RKO (cell line): ENCODE results near the gene RAD21L1.
"Not testable (repeated sequence)": the region's sequence is repeated elsewhere in the genome, so short reads cannot be mapped to it uniquely, and the experiment has no call there.

Experiments used
- DNase-seq: peaks from one replicate; pipeline ENCODE4 v3.0.0-alpha.2; 2016; ENCODE audit warnings: low spot score

RAD21L1 gene

DNA sequence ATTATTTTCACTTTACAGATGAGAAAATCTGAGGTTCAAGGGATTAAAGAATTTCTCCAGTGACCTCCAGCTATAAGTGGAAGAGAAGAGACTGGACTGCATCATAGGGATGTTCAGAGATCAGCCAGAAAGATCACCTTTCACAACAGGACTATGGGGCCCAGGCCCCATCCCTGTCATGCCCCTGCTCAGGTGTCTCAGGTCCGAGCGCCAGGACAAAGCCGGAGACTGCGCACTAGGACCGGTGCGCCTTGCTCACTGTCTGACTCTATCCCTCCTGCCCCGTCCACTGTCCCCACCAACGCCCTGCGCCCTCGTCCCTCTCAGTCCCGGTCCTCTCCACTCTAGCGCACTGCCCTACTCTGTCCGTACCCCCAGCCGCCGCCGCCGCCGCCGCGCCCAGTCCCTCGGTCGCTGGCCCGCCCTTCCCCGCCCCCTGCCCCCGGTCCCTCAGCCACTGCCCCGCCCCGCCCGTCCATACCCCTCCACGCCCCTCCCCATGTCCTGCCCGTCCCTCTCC, 521 bp upstream of the RAD21L1 start:
- DNase-seq: no peak

DNA sequence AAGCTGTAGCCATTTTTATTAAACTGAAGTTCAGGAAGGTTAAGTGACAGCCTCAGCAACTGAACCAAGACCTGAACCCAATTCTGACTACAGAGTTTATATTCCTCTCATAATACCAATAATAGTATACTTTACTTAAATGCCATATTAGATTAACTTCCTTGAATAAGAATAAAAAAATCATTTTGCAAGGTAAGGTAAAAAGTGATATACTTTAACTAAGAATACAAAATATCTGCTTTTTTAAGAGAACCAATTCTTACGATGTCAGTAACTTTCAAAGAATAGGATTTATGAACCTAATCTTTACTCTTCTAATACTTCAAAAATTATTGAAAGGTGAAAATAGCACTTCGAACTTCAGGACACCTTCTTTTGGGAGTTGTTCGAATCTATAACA, 3.7 kb downstream of the RAD21L1 start:
- no peak for DNase-seq

DNA sequence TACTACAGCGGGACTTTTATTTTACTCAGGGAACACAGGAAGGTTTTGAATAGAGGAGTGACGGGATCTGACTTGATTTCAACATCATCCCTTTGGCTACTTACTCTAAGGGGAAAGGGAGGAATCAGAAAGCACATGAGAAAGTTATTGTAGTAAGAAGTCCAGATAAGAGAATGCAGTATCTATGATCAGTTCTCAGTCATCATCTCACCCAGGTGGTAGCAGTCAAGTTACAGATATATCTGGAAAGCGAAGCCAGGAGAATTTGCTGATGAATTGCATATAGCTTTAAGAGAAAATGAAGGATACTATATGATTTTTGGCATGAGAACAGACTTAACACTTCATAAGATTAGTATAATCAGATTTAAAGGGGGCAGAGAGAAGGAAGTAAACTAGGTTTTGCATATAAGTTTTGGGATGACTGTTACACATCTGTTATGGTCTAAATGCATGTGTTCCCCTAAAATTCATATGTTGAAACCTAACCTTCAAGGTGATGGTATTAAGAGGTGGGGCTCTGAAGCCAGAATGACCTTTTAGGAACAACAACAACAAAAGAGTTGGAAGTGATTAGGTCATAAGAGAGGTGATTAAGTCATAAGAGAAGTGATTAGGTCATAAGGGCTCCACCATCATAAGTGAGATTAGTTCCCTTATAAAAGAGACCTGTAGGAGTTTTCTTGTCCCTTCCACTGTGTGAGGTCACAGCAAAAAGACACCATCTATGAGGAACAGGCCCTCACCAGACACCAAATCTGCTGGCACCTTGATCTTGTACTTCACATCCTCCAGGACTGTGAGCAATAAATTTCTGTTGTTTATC, 6.7 kb downstream of the RAD21L1 start:
- DNase-seq: no peak

DNA sequence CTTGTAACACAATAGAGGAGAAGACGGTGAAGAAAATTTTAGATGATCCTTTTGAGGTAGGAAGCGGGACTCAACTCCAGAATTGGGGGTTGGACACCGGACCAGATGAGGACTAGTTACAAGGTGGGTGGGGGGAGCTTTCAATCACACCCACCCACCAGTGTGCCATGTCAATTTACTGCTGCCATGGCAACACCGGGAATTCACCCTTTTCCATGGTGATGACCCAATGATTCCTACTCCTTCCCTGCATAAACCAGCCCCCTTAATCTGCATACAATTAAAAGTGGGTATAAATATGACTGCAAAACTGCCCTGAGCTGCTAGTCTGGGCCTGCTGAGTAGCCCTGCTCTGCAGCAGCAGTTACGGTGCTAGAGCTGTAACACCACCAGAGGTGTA, 14.7 kb downstream of the RAD21L1 start:
- no peak for DNase-seq

DNA sequence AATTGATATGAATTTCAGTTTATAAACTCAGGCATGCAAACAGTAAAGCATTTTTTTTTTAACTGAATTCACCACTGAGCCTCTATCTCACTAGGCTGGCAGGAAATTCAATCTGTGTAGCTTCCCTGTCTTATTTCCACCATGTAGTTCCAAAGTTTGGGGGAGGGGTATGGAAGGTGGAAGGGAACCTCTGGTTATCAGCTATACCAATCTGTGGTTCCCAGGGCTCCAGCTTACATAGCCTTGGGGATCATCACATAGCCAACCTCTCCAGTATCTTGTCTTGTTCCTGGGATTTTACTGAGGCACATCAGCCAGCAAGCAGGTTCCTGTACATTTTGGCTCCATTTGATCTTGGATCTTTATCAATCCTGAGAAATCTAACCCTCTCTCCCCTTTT, 15.6 kb downstream of the RAD21L1 start:
- no peak for DNase-seq

DNA sequence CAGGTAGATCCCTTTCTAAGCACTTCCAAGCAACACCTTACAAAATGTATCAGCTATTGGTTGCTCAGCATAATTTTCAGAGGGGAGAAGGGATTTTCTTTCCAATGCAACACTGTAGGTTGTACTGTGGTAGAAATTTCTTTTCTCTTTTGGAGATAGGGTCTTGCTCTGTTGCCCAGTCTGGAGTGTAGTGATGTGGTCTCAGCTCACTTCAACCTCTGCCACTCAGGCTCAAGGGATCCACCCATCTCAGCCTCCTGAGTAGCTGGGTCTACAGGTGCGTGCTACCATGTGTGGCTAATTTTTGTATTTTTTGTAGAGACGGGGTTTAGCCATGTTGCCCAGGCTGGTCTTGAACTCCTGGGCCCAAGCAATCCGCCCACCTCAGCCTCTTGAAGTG, 16.3 kb downstream of the RAD21L1 start:
- no peak for DNase-seq

DNA sequence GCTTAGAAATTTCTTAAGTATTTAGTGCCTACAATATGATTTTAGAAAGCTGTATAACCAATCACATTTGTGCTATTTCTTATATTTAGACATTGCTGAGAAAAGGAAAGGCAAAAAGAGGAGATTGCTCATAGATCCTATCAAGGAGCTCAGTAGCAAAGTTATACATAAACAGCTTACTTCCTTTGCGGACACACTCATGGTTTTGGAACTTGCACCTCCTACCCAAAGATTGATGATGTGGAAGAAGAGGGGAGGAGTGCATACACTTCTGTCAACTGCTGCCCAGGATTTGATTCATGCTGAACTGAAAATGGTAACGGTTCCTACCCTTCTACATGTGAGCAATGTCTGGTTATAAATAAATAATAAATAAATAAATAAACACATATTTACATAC, 16.7 kb downstream of the RAD21L1 start:
- peak; percentile 79 for DNase-seq

DNA sequence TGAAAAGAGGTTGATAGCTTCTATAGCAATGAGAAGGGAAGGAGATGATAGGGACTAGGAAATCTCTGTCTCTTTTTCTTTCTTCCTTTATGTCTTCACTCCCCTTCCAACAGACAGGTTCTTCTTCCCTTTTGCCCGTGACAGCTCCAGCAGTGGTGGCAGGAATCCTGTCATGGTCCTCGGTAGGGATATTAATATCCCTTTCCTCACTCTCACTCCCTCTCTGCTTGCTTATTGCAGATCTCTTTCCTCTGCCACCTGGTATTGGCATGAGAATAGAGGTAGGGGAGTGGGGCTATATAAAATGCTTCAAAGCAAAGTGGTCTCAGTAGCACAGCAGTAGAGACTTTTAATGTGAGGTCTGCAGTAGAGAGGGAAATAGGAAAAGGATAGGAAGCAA, 19.7 kb downstream of the RAD21L1 start:
- DNase-seq: no peak

DNA sequence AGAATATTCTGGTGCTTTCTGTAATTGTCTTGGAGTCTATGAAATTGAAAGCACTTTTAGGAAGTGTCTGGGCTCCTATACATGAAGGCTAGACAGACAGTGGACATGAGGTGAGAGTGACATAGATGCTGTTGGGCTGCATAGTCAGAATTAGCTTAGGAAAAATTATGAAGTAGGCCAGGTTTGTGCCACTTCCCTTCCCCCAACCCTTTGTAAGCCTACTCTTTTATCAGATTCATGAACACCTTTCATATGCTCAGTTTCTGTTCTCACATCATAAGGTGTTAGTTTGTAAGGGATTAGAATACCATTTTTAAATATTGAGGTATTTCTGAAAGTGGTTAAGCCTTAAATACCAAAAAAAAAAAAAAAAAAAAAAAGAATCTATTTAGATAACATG, 21.8 kb downstream of the RAD21L1 start:
- no peak for DNase-seq

DNA sequence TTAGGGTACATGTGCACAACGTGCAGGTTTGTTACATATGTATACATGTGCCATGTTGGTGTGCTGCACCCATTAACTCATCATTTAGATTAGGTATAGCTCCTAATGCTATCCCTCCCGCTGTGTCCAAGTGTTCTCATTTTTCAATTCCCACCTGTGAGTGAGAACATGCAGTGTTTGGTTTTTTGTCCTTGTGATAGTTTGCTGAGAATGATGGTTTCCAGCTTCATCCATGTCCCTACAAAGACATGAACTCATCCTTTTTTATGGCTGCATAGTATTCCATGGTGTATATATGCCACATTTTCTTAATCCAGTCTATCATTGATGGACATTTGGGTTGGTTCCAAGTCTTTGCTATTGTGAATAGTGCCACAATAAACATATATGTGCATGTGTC, 24.4 kb downstream of the RAD21L1 start:
- not testable (repeated sequence) for DNase-seq

DNA sequence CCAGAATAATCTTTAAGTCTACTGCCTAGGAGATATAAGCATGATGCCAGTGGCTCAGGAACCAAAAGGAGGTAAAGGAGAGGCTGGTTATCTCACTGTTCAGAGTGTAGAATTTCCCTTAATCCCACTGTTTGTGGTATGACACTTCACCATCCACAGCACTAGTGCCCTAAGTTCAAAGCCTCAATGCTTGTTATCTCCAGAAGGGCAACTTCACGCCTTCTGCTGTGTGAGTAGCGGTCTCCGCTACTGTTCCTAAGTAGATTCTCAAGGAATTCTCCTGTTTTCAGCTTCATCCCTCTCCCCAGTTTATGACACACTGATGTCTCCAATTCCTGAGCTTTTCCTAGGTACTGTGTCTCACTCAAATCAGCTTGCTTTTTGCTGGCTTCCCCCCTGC, 26.6 kb downstream of the RAD21L1 start:
- no peak for DNase-seq

DNA sequence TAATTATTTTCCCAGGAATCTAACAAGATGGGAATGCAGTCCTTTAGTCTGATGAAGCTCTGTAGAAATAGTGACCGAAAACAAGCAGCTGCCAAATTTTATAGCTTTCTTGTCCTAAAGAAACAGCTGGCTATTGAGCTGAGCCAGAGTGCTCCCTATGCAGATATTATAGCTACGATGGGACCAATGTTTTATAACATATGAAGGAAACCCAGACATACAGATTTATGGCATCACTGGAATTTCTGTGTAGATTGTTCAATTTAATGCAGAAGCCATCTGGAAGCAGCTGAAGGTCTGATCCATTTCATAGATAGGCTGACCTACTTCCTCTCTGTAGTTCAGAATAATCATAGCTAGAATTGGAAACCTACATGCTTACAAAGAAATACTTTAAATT, 28.4 kb downstream of the RAD21L1 start:
- DNase-seq: no peak

DNA sequence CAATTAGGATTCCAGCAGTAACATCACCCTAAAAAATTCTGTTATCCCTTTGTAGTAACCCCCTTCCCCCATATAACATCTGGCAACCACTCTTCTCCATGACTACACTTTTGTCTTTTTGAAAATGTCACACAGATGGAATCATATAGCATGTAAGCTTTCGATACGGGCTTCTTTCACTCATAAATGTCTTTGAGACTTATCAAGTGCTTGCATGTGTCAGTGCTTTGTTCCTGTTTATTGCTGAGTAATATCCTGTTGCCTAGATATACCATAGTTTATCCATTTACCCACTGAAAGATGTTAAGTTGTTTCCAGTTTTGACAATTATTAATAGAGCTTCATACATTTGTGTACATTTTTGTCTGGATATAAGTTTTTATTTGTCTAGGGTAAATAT, 29.8 kb downstream of the RAD21L1 start:
- peak; percentile 59 for DNase-seq

DNA sequence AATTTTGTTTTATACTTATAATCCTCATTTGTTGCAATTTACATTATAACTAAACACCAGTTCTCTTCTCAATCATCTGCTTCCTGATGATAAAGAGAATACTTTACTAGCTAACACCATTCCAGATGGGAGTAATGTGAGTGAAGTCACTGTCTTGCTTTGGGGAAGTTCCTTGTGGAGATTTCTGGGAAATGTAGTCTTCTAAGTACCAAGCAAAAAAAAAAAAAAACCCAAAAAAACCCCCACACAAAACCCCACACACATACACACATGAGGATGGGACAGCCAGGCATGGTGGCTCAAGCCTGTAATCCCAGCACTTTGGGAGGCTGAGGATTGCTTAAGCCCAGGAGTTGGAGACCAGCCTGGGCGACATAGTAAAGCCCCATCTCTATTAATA, 38.0 kb downstream of the RAD21L1 start:
- peak; percentile 54 for DNase-seq

DNA sequence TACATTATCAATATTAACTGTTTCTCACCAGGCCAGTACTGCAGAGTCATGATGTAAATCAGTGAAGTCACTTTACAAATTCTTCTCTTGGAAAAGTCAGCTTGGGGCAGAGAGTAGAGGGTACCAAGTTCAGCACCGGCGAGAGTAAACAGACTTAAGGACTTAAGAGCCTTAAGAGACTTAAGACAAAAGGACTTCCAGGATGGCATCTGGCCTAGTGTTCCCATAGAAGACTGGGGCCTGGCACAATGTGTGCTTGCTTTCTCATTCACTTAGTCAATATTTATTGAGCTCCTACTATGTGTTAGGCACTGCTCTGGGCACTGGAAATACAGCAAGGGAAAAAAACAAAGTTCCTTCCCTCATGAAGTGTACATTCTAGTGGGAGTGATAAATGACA, 38.9 kb downstream of the RAD21L1 start:
- no peak for DNase-seq

DNA sequence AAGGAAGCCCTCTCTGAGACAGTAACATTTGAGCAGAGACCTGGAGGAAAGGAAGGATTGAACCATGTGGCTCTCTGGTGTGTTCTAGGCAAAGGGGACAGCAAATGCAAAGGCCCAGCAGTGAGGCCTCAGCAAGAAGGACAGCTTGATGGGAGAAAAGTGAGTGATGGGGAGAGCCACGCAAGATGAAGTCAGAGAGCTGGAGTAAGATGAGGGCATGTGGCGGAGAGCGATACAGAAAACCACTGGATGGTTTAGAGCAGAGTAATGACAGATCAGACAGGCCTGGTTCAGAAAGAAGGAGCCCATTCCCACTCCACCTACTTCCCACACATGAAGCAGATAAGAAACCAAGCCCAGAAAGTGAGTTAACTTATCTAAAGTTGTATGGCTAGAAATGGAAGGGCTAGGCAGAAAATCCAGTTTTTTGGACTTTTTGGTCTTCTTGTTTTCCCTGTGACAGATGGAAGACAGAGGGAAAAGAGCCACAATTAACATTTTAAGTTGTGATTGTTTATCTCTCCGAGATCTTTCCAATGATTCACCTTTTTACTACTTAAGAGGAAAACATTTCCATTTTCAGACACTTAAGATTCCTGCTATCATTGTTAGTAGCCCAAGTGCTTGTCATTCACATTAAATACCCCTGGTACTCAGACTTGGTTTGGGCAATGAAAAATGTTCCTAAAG, 39.5 kb downstream of the RAD21L1 start:
- no peak for DNase-seq

DNA sequence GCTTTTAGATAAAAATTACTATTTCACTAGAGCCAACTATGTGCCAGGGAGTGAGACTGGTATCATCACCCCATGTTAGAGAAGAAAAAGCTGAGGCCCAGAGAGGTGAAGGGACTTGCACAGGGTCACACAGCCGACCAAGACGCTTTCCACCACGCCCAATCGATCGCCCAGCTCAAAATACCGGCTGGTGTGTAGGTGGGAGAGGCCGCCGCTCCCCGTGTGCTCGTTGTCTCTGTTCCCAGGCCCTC, 40.0 kb downstream of the RAD21L1 start:
- no peak for DNase-seq

DNA sequence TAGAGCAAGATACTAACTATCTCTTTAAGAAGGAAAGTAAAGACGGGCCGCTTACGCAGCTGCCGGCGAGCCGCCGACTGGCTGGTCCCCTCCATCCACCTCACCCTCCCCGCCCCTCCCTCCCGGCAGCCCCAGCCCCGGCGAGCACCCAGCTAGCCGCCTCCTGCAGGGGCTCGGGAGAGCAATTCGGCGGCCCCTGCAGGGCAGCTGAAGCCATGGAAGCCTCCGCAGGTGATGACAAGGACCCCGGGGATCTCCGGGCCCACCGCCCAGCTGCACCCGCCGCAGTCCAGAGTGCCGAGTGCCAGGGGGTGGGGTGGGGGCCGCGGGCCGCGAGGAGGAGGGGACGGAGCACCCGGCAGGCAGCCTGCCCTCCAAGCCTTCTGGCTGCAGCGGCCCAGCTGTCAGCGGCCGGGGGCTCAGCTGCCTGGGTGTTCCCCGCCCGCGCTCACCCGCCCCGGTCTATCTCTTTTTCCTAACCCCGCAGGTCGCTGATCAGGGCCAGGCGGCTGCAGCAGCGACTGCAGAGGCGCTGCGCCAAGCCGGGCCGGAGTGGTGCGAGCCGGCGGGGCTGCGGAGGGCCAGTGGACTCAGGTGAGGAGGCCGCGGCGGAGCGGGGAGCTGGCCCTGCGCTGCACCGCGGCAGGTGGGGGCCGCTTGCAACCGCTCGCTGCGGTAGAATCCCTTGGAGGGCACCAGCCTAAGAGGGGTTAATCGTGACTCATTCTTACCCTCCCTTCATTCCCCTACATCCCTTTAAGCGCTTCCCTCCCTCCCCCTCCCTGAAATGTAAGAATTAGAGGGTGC, 40.5 kb downstream of the RAD21L1 start, which contains the start of gene SNPH:
Gene SNPH, plus strand, starts transcription at position 128 of the 807 bp plus-strand sequence. CDS start 29,946 bp downstream, outside the sequence.
- peak; percentile 86 for DNase-seq

DNA sequence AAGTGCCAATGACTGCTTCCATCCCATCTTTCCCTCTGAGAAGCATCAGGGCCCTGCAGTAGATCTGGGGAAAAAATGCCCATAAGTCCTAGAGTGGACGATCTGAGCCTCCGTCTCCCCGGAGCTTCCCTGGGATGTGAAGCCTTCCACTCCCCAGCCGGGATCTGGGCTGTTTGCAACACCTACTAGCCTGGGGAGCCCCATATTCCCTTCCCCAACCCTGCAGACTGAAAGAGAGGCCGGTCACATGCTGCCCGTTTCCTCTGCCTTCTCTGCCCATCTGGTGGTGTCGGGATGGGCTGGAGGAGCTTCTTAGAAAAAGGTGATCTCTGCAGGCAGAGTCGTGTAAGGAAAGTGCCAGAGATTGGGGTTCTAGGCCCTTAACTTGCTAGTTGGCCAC, 41.3 kb downstream of the RAD21L1 start:
- no peak for DNase-seq

DNA sequence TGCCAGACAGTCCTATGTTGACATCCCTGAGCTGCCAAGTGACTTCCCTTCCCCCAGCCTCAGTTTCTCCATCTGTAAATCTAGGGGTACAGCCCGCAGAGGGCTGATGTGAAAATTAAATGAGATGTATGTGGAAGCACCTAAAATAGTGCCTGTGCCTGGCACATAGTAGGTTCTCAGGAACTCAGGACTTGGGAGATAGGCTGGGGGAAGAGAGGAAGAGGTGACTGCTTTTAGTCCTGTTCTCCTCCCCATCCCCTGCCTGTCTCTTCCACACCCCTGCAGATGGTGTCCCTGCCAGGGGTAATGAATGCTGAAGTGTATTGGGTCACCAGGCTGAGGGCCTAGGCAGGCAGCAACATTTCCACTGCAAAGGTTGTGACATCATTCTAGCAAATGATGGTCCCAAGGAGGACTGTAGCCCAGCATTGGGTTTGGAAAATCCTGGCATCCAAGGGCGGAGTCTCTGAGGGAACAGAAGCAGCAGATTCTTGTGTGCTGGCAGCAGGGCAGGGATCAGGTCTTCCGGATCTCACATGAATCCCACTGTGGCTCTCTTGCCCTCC, 42.0 kb downstream of the RAD21L1 start:
- no peak for DNase-seq

DNA sequence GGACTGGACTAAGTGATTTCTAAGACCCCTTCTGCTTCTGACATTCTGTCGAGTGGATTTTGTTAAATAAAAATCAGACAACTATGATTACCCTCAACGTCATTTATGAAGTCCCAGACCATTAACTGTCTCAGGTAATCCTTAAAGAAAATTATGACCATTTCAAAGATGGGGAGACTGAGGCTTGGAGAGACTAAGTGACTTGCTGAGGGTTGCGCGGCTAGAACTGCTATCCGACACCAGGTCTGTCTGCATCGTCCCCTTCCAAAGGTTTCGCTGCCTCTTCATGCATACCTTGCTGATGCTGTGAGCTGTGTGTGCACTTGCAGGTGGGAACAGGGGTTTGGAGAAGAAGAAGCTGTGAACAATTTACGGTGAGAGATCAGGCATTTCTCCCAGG, 43.4 kb downstream of the RAD21L1 start:
- no peak for DNase-seq

DNA sequence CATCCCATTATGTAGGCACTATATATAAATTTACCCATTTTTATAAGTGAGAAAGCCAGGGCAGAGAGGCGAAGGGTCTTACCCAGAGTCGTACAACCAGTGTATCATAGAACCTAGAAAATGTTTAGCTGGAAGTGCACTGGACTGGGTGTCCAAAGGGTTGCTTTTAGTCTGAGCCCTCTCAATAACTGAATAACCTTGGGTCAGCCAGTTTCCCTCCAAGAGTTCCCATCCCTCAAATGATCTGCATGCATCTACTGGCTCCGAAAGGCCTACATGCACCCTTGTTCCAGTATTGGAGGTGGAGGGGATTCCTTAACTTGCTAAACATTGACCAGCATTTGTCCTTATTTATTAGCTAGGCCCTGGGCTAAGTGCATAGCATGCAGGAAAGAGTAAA, 44.0 kb downstream of the RAD21L1 start:
- DNase-seq: no peak
